OCI-LY3 (cell line): ENCODE results near the gene NOL4L.

Experiments
- EZH2phosphoT487 ChIP-seq: fragments of 200-600 bp; shearing (Covaris generic); IDR thresholded peaks from 2 replicates; pipeline ENCODE4 v1.6.1; 2018; ENCODE audit warnings: antibody characterized with exemption, mixed run types, low read depth
- TF ChIP-seq, protein P1 (sequence below): fragments of 200-600, 300-600 bp; sonication (generic); IDR thresholded peaks from 2 replicates; pipeline ENCODE4 v1.5.1; 2014; ENCODE audit warnings: antibody characterized with exemption, low read length, low read depth

- TF ChIP-seq, protein P1, sequence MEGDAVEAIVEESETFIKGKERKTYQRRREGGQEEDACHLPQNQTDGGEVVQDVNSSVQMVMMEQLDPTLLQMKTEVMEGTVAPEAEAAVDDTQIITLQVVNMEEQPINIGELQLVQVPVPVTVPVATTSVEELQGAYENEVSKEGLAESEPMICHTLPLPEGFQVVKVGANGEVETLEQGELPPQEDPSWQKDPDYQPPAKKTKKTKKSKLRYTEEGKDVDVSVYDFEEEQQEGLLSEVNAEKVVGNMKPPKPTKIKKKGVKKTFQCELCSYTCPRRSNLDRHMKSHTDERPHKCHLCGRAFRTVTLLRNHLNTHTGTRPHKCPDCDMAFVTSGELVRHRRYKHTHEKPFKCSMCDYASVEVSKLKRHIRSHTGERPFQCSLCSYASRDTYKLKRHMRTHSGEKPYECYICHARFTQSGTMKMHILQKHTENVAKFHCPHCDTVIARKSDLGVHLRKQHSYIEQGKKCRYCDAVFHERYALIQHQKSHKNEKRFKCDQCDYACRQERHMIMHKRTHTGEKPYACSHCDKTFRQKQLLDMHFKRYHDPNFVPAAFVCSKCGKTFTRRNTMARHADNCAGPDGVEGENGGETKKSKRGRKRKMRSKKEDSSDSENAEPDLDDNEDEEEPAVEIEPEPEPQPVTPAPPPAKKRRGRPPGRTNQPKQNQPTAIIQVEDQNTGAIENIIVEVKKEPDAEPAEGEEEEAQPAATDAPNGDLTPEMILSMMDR = no peak
- TF ChIP-seq EZH2phosphoT487 = no peak
These were observed 17.6 kb downstream of the NOL4L start for GRCh38 chr20:32567384-32568178.
